Measurements from ENCODE around the gene LMNTD2.

- TF ChIP-seq CTCF (IDR thresholded peaks at IDR 0.05; ENCODE audit: insufficient read depth, low read length) (no peak), REST (IDR thresholded peaks at IDR 0.05; ENCODE audit: insufficient replicate concordance, low read depth) (no peak), POLR2AphosphoS5 (IDR thresholded peaks at IDR 0.05; ENCODE audit: low read depth) (no peak), SPI1 (IDR thresholded peaks at IDR 0.05; ENCODE audit: borderline replicate concordance, low read depth) (no peak)
Observed at GRCh38 chr11:603154-603553, 42.6 kb upstream of the LMNTD2 start.
